ENCODE results near the gene PIGW. TPM values are rescaled to one million over a fixed set of nuclear protein-coding genes. Genes with fewer than 3 reads are reported as not detected.

The PIGW gene
- total and polyA plus RNA-seq, 9 of the 15 experiments (the other 6 are each of a cell fraction or from before 2014, with no cell fraction given), result 9.5 to 33.9 (median 21.2) TPM

- TF ChIP-seq, protein P1, sequence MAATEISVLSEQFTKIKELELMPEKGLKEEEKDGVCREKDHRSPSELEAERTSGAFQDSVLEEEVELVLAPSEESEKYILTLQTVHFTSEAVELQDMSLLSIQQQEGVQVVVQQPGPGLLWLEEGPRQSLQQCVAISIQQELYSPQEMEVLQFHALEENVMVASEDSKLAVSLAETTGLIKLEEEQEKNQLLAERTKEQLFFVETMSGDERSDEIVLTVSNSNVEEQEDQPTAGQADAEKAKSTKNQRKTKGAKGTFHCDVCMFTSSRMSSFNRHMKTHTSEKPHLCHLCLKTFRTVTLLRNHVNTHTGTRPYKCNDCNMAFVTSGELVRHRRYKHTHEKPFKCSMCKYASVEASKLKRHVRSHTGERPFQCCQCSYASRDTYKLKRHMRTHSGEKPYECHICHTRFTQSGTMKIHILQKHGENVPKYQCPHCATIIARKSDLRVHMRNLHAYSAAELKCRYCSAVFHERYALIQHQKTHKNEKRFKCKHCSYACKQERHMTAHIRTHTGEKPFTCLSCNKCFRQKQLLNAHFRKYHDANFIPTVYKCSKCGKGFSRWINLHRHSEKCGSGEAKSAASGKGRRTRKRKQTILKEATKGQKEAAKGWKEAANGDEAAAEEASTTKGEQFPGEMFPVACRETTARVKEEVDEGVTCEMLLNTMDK (IDR thresholded peaks at IDR 0.05; ENCODE audit: borderline replicate concordance, insufficient read depth, low read depth, low read length, poor library complexity, severe bottlenecking), result no peak
- TF ChIP-seq KDM1A (IDR thresholded peaks at IDR 0.05) (peak; percentile 14 to 41; a peak in 3 of 4 replicates), GTF2B (IDR thresholded peaks at IDR 0.05; ENCODE audit: extremely low read depth, insufficient read length) (no peak), TRIM28 (IDR thresholded peaks at IDR 0.05) (peak; percentile 94), ZNF699 (CRISPR knock-in tag; IDR thresholded peaks at IDR 0.05; ENCODE audit: insufficient replicate concordance) (no peak), BCOR (IDR thresholded peaks at IDR 0.05) (peak; percentile 96), MXD1 (CRISPR knock-in tag; IDR thresholded peaks at IDR 0.05; ENCODE audit: borderline replicate concordance, poor library complexity, severe bottlenecking) (no peak), ZEB2 (IDR thresholded peaks at IDR 0.05) (0 out of 2 replicates have a peak, but pooled peaks have one; percentile 29), ZBED1 (IDR thresholded peaks at IDR 0.05) (no peak), HMGN3 (IDR thresholded peaks at IDR 0.05; ENCODE audit: borderline replicate concordance, extremely low read depth, insufficient read length, low read depth, low read length) (no peak), SMARCE1 (IDR thresholded peaks at IDR 0.05) (peak; percentile 15; the same call in 1 of the 2 replicates), CBFB (CRISPR knock-in tag; IDR thresholded peaks at IDR 0.05) (no peak), LARP7 (IDR thresholded peaks at IDR 0.05) (0 out of 2 replicates have a peak, but pooled peaks have one; percentile 60), ZNF253 (CRISPR knock-in tag; conservative IDR thresholded peaks at IDR 0.05) (0 out of 2 replicates have a peak, but pooled peaks have one; percentile 46), SMARCA4 (IDR thresholded peaks at IDR 0.05) (0 out of 2 replicates have a peak, but pooled peaks have one; percentile 13), GABPA (tag; conservative IDR thresholded peaks at IDR 0.05; ENCODE audit: low read depth) (peak; percentile 88), ATF2 (CRISPR knock-in tag; IDR thresholded peaks at IDR 0.05) (no peak), PCBP1 (IDR thresholded peaks at IDR 0.05; ENCODE audit: low read depth, low read length, poor library complexity, severe bottlenecking) (peak; percentile 7), FOXJ2 (tag; IDR thresholded peaks at IDR 0.05) (no peak)
- TF ChIP-seq, protein P2, sequence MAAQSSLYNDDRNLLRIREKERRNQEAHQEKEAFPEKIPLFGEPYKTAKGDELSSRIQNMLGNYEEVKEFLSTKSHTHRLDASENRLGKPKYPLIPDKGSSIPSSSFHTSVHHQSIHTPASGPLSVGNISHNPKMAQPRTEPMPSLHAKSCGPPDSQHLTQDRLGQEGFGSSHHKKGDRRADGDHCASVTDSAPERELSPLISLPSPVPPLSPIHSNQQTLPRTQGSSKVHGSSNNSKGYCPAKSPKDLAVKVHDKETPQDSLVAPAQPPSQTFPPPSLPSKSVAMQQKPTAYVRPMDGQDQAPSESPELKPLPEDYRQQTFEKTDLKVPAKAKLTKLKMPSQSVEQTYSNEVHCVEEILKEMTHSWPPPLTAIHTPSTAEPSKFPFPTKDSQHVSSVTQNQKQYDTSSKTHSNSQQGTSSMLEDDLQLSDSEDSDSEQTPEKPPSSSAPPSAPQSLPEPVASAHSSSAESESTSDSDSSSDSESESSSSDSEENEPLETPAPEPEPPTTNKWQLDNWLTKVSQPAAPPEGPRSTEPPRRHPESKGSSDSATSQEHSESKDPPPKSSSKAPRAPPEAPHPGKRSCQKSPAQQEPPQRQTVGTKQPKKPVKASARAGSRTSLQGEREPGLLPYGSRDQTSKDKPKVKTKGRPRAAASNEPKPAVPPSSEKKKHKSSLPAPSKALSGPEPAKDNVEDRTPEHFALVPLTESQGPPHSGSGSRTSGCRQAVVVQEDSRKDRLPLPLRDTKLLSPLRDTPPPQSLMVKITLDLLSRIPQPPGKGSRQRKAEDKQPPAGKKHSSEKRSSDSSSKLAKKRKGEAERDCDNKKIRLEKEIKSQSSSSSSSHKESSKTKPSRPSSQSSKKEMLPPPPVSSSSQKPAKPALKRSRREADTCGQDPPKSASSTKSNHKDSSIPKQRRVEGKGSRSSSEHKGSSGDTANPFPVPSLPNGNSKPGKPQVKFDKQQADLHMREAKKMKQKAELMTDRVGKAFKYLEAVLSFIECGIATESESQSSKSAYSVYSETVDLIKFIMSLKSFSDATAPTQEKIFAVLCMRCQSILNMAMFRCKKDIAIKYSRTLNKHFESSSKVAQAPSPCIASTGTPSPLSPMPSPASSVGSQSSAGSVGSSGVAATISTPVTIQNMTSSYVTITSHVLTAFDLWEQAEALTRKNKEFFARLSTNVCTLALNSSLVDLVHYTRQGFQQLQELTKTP (IDR thresholded peaks at IDR 0.05; ENCODE audit: low read depth in 1 of 2, partially characterized antibody in 2 of 2), result peak in 1 of 2 experiments; percentile 35
Observed at GRCh38 chr17:36535669-36536081, 888 bp downstream of the PIGW start (continued).
